Measurements from ENCODE around the gene GALNT2. TPM values are rescaled to one million over a fixed set of nuclear protein-coding genes. Genes with fewer than 3 reads are reported as not detected.
A peak's percentile ranks its signal among the peaks of the same experiment; 100 is the strongest.

Gene GALNT2
- total RNA-seq, 1 donor from 2014 or later, result 58.0 TPM

GRCh38 chr1:230284891-230285290 is 217.9 kb downstream of the GALNT2 start:
- H3K27ac Mint-ChIP-seq (ENCODE audit: unreplicated experiment), result no peak overlapping the region
- H3K4me1 Mint-ChIP-seq, result no peaks in the 10 kb centered on the region
- H3K9me3 Mint-ChIP-seq, result no peaks in the 10 kb centered on the region
- H3K36me3 Mint-ChIP-seq (ENCODE audit: low read depth), result peaks cover 2% of the 10 kb centered on the region
- TF ChIP-seq, protein P1, sequence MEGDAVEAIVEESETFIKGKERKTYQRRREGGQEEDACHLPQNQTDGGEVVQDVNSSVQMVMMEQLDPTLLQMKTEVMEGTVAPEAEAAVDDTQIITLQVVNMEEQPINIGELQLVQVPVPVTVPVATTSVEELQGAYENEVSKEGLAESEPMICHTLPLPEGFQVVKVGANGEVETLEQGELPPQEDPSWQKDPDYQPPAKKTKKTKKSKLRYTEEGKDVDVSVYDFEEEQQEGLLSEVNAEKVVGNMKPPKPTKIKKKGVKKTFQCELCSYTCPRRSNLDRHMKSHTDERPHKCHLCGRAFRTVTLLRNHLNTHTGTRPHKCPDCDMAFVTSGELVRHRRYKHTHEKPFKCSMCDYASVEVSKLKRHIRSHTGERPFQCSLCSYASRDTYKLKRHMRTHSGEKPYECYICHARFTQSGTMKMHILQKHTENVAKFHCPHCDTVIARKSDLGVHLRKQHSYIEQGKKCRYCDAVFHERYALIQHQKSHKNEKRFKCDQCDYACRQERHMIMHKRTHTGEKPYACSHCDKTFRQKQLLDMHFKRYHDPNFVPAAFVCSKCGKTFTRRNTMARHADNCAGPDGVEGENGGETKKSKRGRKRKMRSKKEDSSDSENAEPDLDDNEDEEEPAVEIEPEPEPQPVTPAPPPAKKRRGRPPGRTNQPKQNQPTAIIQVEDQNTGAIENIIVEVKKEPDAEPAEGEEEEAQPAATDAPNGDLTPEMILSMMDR (conservative IDR thresholded peaks at IDR 0.05), result no peak
- no peaks in the 10 kb centered on the region for H3K27me3 Mint-ChIP-seq (ENCODE audit: low read depth)
- no peak for DNase-seq (ENCODE audit: low read depth, low spot score)
- no peak overlapping the region for H3K4me3 Mint-ChIP-seq

DNA sequence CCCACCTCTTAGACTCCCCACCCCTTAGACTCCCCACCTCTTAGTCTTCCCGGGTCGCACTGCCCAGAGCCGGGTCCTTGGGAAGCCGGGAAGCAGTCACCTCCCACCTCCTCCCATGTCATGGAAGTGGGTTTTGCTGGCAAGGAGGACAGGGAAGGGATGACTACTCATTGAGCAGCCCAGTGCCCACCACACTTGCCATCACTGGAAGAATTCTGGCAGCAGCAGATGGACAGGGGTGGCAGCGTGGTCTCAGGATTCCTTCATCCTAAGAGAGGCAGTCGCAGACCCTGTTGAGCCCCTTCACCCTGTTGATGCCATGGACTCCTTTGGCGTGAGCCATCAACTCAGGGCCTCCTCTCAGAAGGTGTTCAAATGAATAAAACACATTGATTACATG is 218.3 kb downstream of the GALNT2 start:
- H3K9me3 Mint-ChIP-seq, result no peaks in the 10 kb centered on the region
- peaks cover 2% of the 10 kb centered on the region for H3K36me3 Mint-ChIP-seq (ENCODE audit: low read depth)
- H3K4me1 Mint-ChIP-seq, result no peaks in the 10 kb centered on the region
- TF ChIP-seq, protein P1 (conservative IDR thresholded peaks at IDR 0.05), result no peak
- no peak for DNase-seq (ENCODE audit: low read depth, low spot score)
- no peak overlapping the region for H3K4me3 Mint-ChIP-seq
- H3K27me3 Mint-ChIP-seq (ENCODE audit: low read depth), result no peaks in the 10 kb centered on the region
- no peak overlapping the region for H3K27ac Mint-ChIP-seq (ENCODE audit: unreplicated experiment)

DNA sequence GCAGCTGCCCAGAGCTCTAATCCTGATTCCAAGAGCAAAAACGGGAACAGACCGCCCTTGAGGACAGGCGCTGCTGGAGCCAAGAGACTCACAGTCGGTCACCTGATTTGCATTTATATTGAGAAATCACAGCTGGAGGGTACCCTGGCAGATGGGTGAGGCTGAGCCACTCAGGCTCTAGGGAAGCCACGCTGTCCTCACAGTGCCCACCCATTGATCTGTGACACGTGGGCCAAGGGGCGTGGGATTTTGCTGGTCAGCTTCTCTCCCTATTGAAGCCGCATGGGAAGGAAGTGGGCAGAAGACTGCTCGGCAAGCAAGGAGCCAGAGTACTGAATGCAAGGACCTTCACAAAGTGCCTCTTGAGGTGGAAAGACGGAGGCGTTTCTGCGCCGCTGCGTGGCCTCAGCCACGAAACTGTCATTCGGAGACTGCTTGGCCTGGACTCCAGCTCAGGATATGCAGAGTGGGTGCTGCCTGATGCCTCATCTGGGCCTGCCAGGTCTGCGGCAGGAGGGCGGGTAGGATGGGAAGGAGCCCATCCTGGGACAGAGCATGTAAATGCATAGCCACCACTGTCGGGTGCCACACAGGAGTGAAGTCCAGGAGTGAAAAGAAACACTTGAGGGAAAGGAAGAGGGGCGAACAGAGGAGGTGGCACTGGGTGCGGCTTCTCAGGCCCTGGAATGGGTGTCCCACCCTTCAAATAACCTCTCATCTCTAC is 219.3 kb downstream of the GALNT2 start:
- H3K36me3 Mint-ChIP-seq (ENCODE audit: low read depth), result peaks cover 2% of the 10 kb centered on the region
- H3K4me1 Mint-ChIP-seq, result no peaks in the 10 kb centered on the region
- DNase-seq (ENCODE audit: low read depth, low spot score), result no peak
- no peaks in the 10 kb centered on the region for H3K27me3 Mint-ChIP-seq (ENCODE audit: low read depth)
- peak overlapping the region; percentile 83 for H3K27ac Mint-ChIP-seq (ENCODE audit: unreplicated experiment)
- H3K4me3 Mint-ChIP-seq, result no peak overlapping the region
- TF ChIP-seq, protein P1 (conservative IDR thresholded peaks at IDR 0.05), result no peak
- no peaks in the 10 kb centered on the region for H3K9me3 Mint-ChIP-seq

DNA sequence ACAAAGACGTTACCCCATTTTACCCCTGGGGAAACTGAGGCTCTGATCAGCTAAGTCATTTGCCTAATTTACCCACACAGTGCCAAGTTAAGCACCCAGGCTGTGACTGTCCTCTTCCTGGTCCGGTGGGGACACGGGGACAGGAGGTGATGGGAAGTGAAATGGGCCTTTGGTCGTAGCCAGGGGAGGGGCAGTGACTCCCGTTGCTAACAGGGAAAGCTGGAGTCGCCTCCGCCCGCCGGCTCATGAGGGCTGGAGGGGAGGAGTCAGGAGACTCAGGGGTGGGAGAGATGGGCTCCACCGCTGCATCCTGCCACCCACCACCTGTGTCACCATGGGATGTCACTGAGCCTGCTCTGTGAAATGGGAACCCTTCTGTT is 219.8 kb downstream of the GALNT2 start:
- no peak overlapping the region for H3K4me3 Mint-ChIP-seq
- H3K27ac Mint-ChIP-seq (ENCODE audit: unreplicated experiment), result no peak overlapping the region
- no peaks in the 10 kb centered on the region for H3K4me1 Mint-ChIP-seq
- H3K9me3 Mint-ChIP-seq, result no peaks in the 10 kb centered on the region
- DNase-seq (ENCODE audit: low read depth, low spot score), result no peak
- TF ChIP-seq, protein P1 (conservative IDR thresholded peaks at IDR 0.05), result no peak
- peaks cover 2% of the 10 kb centered on the region for H3K36me3 Mint-ChIP-seq (ENCODE audit: low read depth)
- H3K27me3 Mint-ChIP-seq (ENCODE audit: low read depth), result peaks cover 3% of the 10 kb centered on the region

DNA sequence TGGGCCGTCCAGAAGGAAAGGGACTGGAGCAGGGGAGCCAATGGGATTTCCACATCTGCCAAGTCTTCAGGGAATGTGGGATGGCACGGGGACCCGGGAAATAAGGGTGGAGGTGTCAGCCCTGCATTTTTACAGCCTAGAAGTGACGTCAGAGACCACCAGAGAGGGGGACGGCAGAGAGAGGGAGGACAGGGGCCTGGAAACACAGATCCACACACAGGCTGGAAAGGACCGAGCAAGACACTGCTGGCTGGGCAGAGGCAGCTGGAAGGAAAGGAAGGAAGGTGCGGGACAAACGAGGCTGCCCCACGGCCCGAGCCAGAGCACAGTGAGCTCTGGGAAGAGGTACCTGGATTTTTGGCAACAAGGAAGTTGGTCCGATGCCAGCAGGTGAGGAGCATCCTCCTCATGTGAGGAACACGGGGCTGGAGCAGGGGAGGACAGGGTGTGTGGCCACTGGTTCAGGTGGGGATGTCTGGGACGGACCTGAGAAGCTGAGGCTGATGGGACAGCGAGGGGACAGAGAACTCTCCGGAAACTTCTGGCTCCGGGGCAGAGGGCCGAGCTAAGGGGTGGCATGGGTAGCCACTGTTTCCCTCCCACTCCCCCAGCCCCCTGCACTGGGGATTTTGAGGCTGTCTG is 220.8 kb downstream of the GALNT2 start:
- Mint-ChIP-seq H3K4me3 (no peak overlapping the region), H3K27ac (ENCODE audit: unreplicated experiment) (no peak overlapping the region), H3K36me3 (ENCODE audit: low read depth) (no peaks in the 10 kb centered on the region), H3K4me1 (no peaks in the 10 kb centered on the region), H3K9me3 (no peaks in the 10 kb centered on the region), H3K27me3 (ENCODE audit: low read depth) (peaks cover 10% of the 10 kb centered on the region)
- DNase-seq (ENCODE audit: low read depth, low spot score), result no peak
- TF ChIP-seq, protein P1 (conservative IDR thresholded peaks at IDR 0.05), result no peak

All from neural crest cell (in vitro differentiated cells).